NCI-H2107 treated with DMSO at 0.1 percent for 48 hours (cell line): Measurements from ENCODE around the gene RNPEPL1.

Experiments
- DNase-seq: peaks from one replicate; lab custom pipeline; 2025; ENCODE audit not compliant: unreplicated experiment; lab: John Stamatoyannopoulos, UW

Gene RNPEPL1

GRCh38 chr2:240575101-240575965, 7.0 kb downstream of the RNPEPL1 start:
- no peak for DNase-seq

DNA sequence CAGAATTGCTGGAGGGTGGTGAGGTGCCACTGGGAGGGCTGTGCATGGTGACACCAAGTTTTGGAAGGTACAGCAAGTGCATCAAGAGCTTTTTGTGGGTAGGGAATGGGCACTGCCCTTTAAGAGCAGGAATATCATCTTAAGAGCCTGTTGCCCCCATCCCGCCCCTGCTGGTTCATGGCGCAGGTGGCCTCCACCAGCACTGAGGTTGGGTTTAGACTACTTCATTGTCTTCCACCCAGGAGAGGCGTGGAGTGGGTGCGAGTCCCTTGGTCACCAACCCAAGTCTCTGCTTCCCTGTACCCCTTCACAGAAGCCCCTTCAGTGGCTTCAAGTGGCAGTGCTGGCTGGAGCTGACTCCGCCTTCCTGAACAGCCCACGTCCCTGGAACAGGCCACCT, 7.8 kb downstream of the RNPEPL1 start:
- DNase-seq = no peak

- no peak for DNase-seq
Observed at GRCh38 chr2:240576436-240577205, 8.3 kb downstream of the RNPEPL1 start.

- no peak for DNase-seq
Observed at GRCh38 chr2:240577281-240578109, 9.2 kb downstream of the RNPEPL1 start.

- DNase-seq = no peak
Observed at GRCh38 chr2:240578110-240578450, 9.8 kb downstream of the RNPEPL1 start.

DNA sequence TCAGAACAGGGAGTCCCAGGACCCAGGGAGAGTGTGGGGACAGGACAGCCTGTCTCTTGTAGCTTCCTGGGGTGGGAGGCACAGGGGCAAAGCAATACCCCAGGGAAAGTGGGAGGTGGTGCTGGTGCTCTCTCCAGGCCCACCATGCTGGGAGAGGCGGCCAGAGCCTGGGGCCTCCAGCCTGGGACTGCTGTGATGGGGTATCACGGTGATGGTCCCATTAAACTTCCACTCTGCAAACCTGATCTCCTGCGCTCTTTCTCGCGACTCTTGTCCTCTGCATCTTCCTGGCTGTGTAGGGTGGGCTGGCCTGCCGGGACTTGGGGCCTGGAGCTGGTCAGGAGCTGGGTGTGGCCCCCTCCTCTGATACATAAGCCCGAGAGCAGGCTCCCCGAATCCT, 10.2 kb downstream of the RNPEPL1 start:
- no peak for DNase-seq

- DNase-seq = no peak
Observed at GRCh38 chr2:240579071-240579762, 10.9 kb downstream of the RNPEPL1 start.

DNA sequence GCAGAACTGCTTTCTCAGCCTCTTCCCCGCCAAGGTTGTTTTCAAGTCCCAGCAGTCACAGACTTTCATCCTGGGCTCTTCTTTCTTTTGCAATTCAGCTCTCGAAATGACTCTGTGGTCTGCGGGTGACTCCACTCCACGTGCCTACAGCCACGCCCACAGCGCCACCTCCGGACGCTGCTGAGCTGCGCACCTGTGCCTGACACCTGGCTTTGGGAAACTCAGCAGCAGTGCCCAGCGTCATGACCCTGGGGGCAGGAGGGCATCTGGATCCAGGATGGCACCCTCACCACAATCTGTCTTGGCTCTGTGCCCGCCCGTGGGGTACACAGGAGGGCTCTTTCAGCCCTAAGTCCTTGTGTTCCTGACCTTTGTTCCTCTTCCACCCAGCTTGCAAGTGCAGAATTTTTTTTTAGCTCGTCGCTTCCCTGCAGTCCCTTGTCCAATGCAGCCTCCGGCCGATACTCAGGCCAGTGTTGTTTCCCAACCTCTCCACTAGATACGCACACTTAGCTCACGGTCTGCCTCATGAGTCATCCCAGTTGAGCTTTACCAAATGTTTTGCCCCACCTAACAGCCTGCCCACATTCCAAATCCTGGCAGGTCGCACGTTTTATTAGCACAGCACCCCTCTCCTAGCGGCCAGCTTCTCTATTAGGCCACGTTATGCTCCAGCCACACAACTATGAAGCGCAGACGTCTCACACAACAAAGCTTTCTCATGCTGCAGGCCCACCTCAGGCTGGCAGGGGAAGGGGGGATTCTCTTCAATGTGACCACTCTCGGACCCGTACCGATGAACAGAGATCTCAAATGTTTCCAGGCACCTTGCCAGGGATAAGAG, 11.7 kb downstream of the RNPEPL1 start:
- DNase-seq = no peak

DNA sequence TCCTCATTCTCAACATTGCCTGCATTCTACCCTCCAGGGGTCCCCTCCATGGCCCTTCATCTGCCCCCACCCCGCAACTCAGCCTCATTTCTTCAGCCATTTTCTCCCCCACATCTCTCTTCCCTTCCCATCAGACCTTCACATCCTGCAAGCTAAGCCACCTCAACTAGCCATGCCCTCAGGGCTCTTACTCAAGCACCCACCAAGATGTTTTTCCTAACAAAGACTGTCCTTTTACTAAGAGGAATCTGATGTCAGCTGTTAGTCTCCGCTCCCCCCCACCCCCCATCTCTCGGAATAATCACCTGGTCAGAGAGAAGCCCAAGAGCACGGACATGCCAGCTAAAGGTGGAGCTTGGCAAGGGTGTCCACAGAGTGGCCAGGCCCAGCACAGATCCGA, 13.5 kb downstream of the RNPEPL1 start:
- no peak for DNase-seq

DNA sequence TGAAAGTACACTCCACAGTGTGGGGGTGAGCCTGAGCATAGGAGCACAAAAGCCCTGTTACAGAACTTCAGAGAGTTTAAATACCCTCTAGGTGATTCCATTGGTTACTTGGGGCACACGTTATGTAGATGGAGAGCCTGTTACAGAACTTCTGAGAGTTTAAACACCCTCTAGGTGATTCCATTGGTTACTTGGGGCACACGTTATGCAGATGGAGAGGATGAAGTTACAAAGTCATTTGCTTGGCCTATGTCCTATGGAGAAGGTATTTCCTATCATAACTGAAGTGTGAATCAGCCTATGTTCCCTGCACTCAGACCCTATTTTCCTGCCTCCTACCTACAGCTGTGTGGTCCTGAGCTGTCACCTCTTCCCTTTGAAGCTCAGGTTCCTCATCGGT, 14.5 kb downstream of the RNPEPL1 start:
- DNase-seq = no peak

DNA sequence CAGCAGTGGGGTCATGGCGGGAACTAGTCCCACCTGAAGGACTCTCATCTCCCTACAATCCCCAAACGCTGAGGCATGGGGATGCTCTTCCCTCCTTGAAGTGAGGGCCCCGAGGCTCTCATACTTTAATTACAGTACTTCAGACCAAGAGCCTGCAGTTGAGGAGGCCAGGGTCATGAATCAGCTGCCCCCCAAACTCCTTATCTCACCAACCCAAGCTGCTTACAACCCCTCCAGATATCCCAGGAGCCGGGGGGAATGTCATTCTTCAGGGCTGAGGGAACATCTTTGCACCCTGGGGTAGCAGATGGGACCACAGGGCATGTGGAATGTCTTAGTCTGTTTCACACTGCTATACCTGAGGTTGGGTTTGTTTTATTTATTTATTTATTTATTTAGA, 15.5 kb downstream of the RNPEPL1 start:
- no peak for DNase-seq

GRCh38 chr2:240584486-240585031, 16.3 kb downstream of the RNPEPL1 start:
- no peak for DNase-seq

GRCh38 chr2:240585101-240585500, 16.8 kb downstream of the RNPEPL1 start:
- no peak for DNase-seq

DNA sequence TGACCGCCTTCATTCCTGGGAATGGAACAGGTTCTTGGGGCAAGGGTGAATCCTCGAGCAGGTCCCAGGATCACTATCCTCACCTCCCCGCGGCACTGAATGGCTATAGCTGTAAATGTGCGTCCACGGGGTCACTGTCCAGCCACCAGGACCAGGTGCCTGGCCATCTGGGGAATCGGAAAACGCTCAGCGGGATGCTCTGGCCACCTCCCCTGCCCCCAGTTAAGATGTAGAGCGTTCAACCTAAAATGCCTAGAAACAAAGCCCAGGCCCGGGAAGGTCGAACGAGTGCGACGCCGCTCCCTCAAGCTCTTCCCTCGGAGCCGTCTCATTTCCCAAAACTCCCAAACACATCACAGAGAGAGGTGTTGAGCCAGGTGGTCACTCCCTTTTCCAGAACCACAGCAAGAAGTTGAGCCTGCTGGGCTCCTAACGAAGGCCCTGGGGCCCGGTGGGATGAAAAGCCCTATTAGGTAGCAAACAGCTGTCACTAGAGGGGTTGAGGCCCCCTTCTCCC, 17.5 kb downstream of the RNPEPL1 start:
- no peak for DNase-seq

GRCh38 chr2:240586198-240586918, 18.1 kb downstream of the RNPEPL1 start, which contains the start of gene CAPN10:
Gene CAPN10 (plus strand): TSS chr2:240586734. CDS start chr2:240586912, 178 bp downstream.
- DNase-seq = peak; percentile 73

- peak; percentile 30 for DNase-seq
Observed at GRCh38 chr2:240586919-240587800, 18.9 kb downstream of the RNPEPL1 start.

GRCh38 chr2:240588006-240588655, 19.8 kb downstream of the RNPEPL1 start:
- no peak for DNase-seq
